ENCODE measurements around the gene RNF207. TPM values are rescaled to one million over a fixed set of nuclear protein-coding genes. Genes with fewer than 3 reads are reported as not detected.

The RNF207 gene
- total RNA-seq, 3 donors from 2014 or later (not counting 1 experiment from before 2014, with no cell fraction given), result 2.1 to 5.5 (median 2.3) TPM

- H3K36me3 ChIP-seq (ENCODE audit: control insufficient read depth, insufficient read depth, low read length), result no peaks in the 10 kb centered on the region
- DNase-seq (no peak), ATAC-seq (no peak)
- 95% methylated on average over 11 of the region's 11 CpGs for WGBS (ENCODE audit: insufficient coverage)
- H3K27ac ChIP-seq (ENCODE audit: low read length), result no peak overlapping the region
- H3K9me3 ChIP-seq (ENCODE audit: control insufficient read depth, insufficient read depth, low read length), result no peaks in the 10 kb centered on the region
- peaks cover 7% of the 10 kb centered on the region for H3K4me1 ChIP-seq (ENCODE audit: control insufficient read depth, insufficient read depth, low read length)
- peaks cover 0 to 3% of the 10 kb centered on the region in 2 donors for H3K4me1 Mint-ChIP-seq
- no peaks in the 10 kb centered on the region for H3K9me3 Mint-ChIP-seq
- TF ChIP-seq, protein P1, sequence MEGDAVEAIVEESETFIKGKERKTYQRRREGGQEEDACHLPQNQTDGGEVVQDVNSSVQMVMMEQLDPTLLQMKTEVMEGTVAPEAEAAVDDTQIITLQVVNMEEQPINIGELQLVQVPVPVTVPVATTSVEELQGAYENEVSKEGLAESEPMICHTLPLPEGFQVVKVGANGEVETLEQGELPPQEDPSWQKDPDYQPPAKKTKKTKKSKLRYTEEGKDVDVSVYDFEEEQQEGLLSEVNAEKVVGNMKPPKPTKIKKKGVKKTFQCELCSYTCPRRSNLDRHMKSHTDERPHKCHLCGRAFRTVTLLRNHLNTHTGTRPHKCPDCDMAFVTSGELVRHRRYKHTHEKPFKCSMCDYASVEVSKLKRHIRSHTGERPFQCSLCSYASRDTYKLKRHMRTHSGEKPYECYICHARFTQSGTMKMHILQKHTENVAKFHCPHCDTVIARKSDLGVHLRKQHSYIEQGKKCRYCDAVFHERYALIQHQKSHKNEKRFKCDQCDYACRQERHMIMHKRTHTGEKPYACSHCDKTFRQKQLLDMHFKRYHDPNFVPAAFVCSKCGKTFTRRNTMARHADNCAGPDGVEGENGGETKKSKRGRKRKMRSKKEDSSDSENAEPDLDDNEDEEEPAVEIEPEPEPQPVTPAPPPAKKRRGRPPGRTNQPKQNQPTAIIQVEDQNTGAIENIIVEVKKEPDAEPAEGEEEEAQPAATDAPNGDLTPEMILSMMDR (IDR thresholded peaks at IDR 0.05), result no peak
- no peaks in the 10 kb centered on the region for H3K36me3 Mint-ChIP-seq
- no peak overlapping the region for H3K4me3 Mint-ChIP-seq
- H3K4me3 ChIP-seq (ENCODE audit: low read length), result no peak overlapping the region
- H3K27me3 Mint-ChIP-seq (ENCODE audit: low read depth in 2 of 2), result no peaks in the 10 kb centered on the region
- intact Hi-C loops (cut with micrococcal nuclease), result no loop called here
- peaks cover 2% of the 10 kb centered on the region for H3K27me3 ChIP-seq (ENCODE audit: control insufficient read depth, insufficient read depth, low read length)
- H3K27ac Mint-ChIP-seq, result no peak overlapping the region
These were observed 60.7 kb downstream of the RNF207 start for GRCh38 chr1:6266641-6267040.

DNA sequence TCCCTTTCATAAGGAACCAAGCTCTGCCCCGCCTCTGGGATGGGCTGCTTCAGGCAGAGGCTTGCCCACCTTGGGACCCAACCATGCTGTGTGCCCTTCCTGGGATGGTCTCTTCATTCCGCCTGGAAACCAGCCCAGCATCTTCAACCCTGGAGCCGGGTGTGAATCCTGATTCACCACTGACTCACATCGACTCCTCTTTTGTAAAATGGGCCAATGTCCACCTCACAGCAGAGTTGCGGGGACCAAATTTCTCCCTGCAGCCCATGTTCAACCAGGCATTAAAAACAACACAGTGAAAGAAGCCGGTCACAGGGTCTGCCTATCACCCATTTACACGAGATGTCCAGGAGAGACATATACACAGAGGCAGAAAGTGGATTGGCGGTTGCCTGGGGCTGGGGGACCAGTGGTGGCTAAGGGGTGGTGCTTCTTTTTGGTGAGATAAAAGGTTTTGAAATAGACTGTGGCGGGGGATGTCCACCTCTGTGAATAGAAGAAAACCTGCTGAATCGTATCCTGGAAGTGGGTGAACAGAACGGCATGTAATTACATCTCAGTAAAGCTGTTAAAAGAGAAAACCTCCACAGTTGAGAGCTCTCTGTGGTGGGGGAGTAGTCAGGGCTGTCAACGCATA lies 61.9 kb downstream of the RNF207 start:
- Mint-ChIP-seq H3K27me3 (ENCODE audit: low read depth in 2 of 2) (no peaks in the 10 kb centered on the region), H3K4me1 (no peaks in the 10 kb centered on the region), H3K9me3 (no peaks in the 10 kb centered on the region), H3K36me3 (no peaks in the 10 kb centered on the region), H3K27ac (no peak overlapping the region), H3K4me3 (no peak overlapping the region)
- H3K27ac ChIP-seq (ENCODE audit: low read length), result no peak overlapping the region
- 86% methylated on average over 12 of the region's 12 CpGs for whole genome bisulfite sequencing (ENCODE audit: insufficient coverage)
- no peaks in the 10 kb centered on the region for H3K27me3 ChIP-seq (ENCODE audit: control insufficient read depth, insufficient read depth, low read length)
- H3K4me3 ChIP-seq (ENCODE audit: low read length), result no peak overlapping the region
- TF ChIP-seq, protein P1 (IDR thresholded peaks at IDR 0.05), result no peak
- H3K36me3 ChIP-seq (ENCODE audit: control insufficient read depth, insufficient read depth, low read length), result no peaks in the 10 kb centered on the region
- no peaks in the 10 kb centered on the region for H3K4me1 ChIP-seq (ENCODE audit: control insufficient read depth, insufficient read depth, low read length)
- ATAC-seq (no peak), DNase-seq (no peak)
- intact Hi-C loops (cut with micrococcal nuclease), result no loop called here
- no peaks in the 10 kb centered on the region for H3K9me3 ChIP-seq (ENCODE audit: control insufficient read depth, insufficient read depth, low read length)

- TF ChIP-seq, protein P1 (IDR thresholded peaks at IDR 0.05), result no peak
- no peak overlapping the region for H3K4me3 Mint-ChIP-seq
- DNase-seq (no peak), ATAC-seq (no peak)
- Histone ChIP-seq H3K4me1 (ENCODE audit: control insufficient read depth, insufficient read depth, low read length) (no peaks in the 10 kb centered on the region), H3K9me3 (ENCODE audit: control insufficient read depth, insufficient read depth, low read length) (no peaks in the 10 kb centered on the region), H3K27me3 (ENCODE audit: control insufficient read depth, insufficient read depth, low read length) (no peaks in the 10 kb centered on the region), H3K36me3 (ENCODE audit: control insufficient read depth, insufficient read depth, low read length) (no peaks in the 10 kb centered on the region), H3K4me3 (ENCODE audit: low read length) (no peak overlapping the region), H3K27ac (ENCODE audit: low read length) (no peak overlapping the region)
- no peaks in the 10 kb centered on the region for H3K4me1 Mint-ChIP-seq
- intact Hi-C loops (cut with micrococcal nuclease), result no loop called here
- 95% methylated on average over 21 of the region's 21 CpGs for WGBS (ENCODE audit: insufficient coverage)
- H3K36me3 Mint-ChIP-seq, result no peaks in the 10 kb centered on the region
- no peaks in the 10 kb centered on the region for H3K27me3 Mint-ChIP-seq (ENCODE audit: low read depth in 2 of 2)
- no peak overlapping the region for H3K27ac Mint-ChIP-seq
- H3K9me3 Mint-ChIP-seq, result no peaks in the 10 kb centered on the region
These were observed 62.5 kb downstream of the RNF207 start for GRCh38 chr1:6268415-6268814.

DNA sequence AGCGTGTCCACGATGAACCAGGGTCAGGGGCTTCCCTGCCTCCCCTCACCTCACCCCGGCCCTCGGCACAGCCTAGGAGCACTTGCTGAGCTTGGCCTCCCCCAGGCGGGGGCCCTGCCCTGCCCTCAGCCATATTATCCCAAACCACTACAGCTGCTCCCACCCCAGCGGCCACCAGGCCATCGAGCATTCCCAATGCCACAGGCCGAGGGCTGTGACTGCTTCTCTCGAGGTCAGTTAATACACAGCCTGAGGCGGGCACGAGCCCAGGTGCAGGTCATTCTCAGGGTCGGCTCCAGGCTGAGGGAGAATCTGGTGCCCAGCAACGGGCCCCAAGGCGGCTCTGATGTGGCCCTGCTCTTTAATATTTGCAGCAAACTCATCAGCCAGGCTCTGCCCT lies 63.4 kb downstream of the RNF207 start:
- no peaks in the 10 kb centered on the region for H3K27me3 Mint-ChIP-seq (ENCODE audit: low read depth in 2 of 2)
- H3K36me3 Mint-ChIP-seq, result no peaks in the 10 kb centered on the region
- no peaks in the 10 kb centered on the region for H3K4me1 Mint-ChIP-seq
- H3K9me3 Mint-ChIP-seq, result no peaks in the 10 kb centered on the region
- DNase-seq (no peak), ATAC-seq (no peak)
- no peak overlapping the region for H3K4me3 Mint-ChIP-seq
- Histone ChIP-seq H3K27me3 (ENCODE audit: control insufficient read depth, insufficient read depth, low read length) (no peaks in the 10 kb centered on the region), H3K4me1 (ENCODE audit: control insufficient read depth, insufficient read depth, low read length) (no peaks in the 10 kb centered on the region), H3K27ac (ENCODE audit: low read length) (no peak overlapping the region), H3K9me3 (ENCODE audit: control insufficient read depth, insufficient read depth, low read length) (no peaks in the 10 kb centered on the region), H3K4me3 (ENCODE audit: low read length) (no peak overlapping the region), H3K36me3 (ENCODE audit: control insufficient read depth, insufficient read depth, low read length) (no peaks in the 10 kb centered on the region)
- 98% methylated on average over 14 of the region's 14 CpGs for WGBS (ENCODE audit: insufficient coverage)
- no peak overlapping the region for H3K27ac Mint-ChIP-seq
- intact Hi-C loops (cut with micrococcal nuclease), result no loop called here
- TF ChIP-seq, protein P1 (IDR thresholded peaks at IDR 0.05), result no peak

Data from natural killer cell (primary cell).